Chondrocyte (in vitro differentiated cells): ENCODE results near the gene IGSF9. TPM values are rescaled to one million over a fixed set of nuclear protein-coding genes. Genes with fewer than 3 reads are reported as not detected.

Experiments used
- DNase-seq: peaks from one replicate; pipeline ENCODE4 v3.0.0; 2021; ENCODE audit warnings: mixed read lengths, low spot score
- H3K27ac Mint-ChIP-seq: one replicate; pipeline ENCODE4 v1.8.0; 2021; ENCODE audit warnings: mild to moderate bottlenecking, moderate library complexity, mixed read lengths; ENCODE audit not compliant: unreplicated experiment
- H3K27me3 Mint-ChIP-seq: 2 replicates; pipeline ENCODE4 v1.8.0; 2021; ENCODE audit warnings: low read depth, mixed read lengths
- H3K36me3 Mint-ChIP-seq: 2 replicates; pipeline ENCODE4 v1.8.0; 2021; ENCODE audit warnings: low read depth, mixed read lengths
- H3K4me1 Mint-ChIP-seq: 2 replicates; pipeline ENCODE4 v1.8.0; 2021; ENCODE audit warnings: low read depth, mild to moderate bottlenecking, mixed read lengths
- H3K4me3 Mint-ChIP-seq: one replicate; pipeline ENCODE4 v1.8.0; 2021; ENCODE audit warnings: mild to moderate bottlenecking, moderate library complexity, mixed read lengths; ENCODE audit not compliant: unreplicated experiment
- H3K9me3 Mint-ChIP-seq: 2 replicates; pipeline ENCODE4 v1.8.0; 2021; ENCODE audit warnings: low read depth, mixed read lengths
- total RNA-seq: library from RNA; stranded (reverse); gene quantifications from 3 replicates; pipeline ENCODE4 v1.2.1, GENCODE V29; 2021
- TF ChIP-seq, protein P1 (sequence below): fragments of 200-600 bp; sonication (generic); IDR thresholded peaks from 2 replicates; pipeline ENCODE4 v1.5.0; 2021; ENCODE audit warnings: antibody characterized with exemption, mild to moderate bottlenecking, moderate library complexity

IGSF9 gene
- total RNA-seq, 1 donor from 2014 or later, result not detected

DNA sequence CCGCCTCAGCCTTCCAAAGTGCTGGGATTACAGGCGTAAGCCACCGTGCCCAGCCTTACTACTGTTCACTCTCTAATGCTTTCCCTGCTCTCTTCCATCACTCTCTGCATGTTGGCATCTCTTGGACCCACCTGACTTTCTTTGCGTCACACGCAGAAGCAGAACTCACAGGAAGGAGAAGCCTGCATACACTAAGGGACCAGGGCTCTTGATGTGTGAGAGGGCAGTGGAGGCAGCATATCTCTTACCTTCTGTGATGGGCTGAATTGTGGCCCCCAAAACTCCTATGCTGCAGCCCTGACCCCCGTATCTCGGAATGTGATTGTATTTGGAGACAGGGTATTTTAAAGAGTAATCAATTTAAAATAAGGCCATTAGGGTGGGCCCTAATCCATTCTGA is 35.4 kb upstream of the IGSF9 start:
- H3K36me3 Mint-ChIP-seq, result peaks cover 9% of the 10 kb centered on the region
- H3K27me3 Mint-ChIP-seq, result peaks cover 64% of the 10 kb centered on the region
- H3K4me3 Mint-ChIP-seq, result no peak overlapping the region

DNA sequence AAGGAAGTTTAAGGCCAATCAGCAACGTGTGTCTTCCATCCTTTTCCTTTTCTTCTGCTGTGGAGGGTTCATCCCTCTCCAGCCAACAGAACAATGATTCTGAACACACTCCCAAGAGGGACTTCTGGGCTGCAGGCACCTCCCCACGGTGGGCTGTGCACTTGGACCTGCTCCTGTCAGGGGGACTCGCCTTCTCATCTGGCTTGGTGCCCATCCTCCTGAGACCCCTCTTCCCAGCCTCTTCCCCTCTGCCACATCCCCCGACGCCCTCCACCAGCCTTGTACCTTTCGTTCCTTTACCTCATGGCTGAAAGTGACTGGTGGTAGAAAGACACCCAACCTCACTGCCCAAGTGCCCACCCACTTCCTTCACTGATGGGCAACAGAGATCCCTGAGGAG is 34.7 kb upstream of the IGSF9 start:
- TF ChIP-seq, protein P1, sequence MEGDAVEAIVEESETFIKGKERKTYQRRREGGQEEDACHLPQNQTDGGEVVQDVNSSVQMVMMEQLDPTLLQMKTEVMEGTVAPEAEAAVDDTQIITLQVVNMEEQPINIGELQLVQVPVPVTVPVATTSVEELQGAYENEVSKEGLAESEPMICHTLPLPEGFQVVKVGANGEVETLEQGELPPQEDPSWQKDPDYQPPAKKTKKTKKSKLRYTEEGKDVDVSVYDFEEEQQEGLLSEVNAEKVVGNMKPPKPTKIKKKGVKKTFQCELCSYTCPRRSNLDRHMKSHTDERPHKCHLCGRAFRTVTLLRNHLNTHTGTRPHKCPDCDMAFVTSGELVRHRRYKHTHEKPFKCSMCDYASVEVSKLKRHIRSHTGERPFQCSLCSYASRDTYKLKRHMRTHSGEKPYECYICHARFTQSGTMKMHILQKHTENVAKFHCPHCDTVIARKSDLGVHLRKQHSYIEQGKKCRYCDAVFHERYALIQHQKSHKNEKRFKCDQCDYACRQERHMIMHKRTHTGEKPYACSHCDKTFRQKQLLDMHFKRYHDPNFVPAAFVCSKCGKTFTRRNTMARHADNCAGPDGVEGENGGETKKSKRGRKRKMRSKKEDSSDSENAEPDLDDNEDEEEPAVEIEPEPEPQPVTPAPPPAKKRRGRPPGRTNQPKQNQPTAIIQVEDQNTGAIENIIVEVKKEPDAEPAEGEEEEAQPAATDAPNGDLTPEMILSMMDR, result no peak
- no peak for DNase-seq
- Mint-ChIP-seq H3K4me3 (no peak overlapping the region), H3K9me3 (peaks cover 3% of the 10 kb centered on the region), H3K27ac (no peak overlapping the region), H3K4me1 (no peaks in the 10 kb centered on the region), H3K36me3 (peaks cover 9% of the 10 kb centered on the region), H3K27me3 (peaks cover 57% of the 10 kb centered on the region)

More for the DNA sequence above, 35.4 kb upstream of the IGSF9 start:
- Mint-ChIP-seq H3K9me3 (peaks cover 3% of the 10 kb centered on the region), H3K4me1 (no peaks in the 10 kb centered on the region), H3K27ac (no peak overlapping the region)
- no peak for DNase-seq
- TF ChIP-seq, protein P1, result no peak

DNA sequence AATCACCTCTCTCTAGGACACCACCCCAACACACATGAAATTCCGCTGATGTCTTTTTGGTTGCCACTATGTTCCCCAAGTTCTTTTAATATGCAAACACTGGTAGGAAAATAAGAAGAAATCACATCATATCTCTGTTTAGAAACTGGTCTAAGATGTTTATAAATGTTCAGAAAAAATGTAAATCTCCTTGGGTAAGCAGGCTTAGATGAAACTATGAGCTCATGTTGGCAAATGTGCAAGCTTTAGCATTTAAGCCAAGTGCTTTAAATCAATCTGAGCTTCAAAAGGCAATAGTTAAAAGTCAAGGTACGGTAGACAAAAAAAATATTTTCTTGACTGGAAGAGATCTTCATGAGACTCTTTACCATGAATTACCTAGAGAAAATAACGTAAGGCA is 33.8 kb upstream of the IGSF9 start:
- TF ChIP-seq, protein P1, result no peak
- Mint-ChIP-seq H3K27ac (no peak overlapping the region), H3K36me3 (peaks cover 9% of the 10 kb centered on the region), H3K9me3 (peaks cover 3% of the 10 kb centered on the region), H3K27me3 (peaks cover 53% of the 10 kb centered on the region), H3K4me1 (no peaks in the 10 kb centered on the region), H3K4me3 (no peak overlapping the region)
- DNase-seq, result no peak

DNA sequence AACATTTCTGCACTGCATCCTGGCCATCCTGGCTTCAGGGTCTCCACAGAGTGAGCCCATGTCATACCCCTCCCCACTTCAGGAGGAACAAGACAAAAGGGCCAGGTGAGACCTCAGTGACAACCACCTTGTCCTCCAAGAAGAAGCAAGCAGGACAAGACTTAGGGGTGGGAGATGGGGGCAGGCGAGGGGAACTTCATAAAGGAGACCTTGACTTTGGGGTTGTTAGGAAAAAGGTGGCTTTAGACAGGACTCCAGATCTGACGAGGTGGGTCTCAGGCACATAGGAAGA is 32.6 kb upstream of the IGSF9 start:
- peaks cover 9% of the 10 kb centered on the region for H3K36me3 Mint-ChIP-seq
- H3K9me3 Mint-ChIP-seq, result peaks cover 2% of the 10 kb centered on the region
- H3K27ac Mint-ChIP-seq, result no peak overlapping the region
- peaks cover 42% of the 10 kb centered on the region for H3K27me3 Mint-ChIP-seq
- H3K4me3 Mint-ChIP-seq, result no peak overlapping the region
- TF ChIP-seq, protein P1, result no peak
- no peaks in the 10 kb centered on the region for H3K4me1 Mint-ChIP-seq
- DNase-seq, result no peak

DNA sequence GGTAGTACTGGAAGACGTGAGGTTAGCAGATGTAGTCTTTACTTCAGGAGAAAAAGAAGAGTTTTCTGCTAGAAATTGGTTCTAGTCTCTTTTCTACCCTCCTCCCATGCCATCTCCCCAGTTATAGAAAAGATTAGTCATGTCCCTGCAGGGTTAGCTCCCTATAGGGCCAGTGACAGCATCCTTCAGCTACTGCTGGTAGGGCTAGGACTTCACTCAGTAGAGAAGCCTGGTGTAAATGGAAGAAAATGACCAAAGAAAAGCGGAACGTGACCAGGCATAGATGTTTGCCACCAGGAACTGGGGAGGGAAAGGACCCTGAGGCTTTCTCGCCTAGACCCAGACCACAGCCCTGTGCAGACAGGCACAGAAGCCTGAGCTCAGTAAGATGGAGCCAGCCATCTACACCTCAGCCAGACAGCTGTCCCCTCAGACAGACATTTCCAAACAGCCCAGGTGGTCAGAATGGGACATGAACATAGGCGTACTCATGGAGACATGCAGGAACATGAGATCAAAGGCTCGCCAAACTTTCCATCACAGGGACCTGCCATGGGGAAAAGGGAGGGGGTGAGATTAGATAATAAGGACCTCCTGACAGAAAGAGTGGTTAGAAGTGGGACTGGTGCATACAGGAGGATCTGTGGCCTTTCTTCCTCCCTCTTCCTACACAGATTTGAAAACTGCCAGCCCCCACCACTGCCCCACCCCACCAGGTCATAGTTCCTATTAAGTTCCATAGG is 32.1 kb upstream of the IGSF9 start:
- DNase-seq, result no peak
- Mint-ChIP-seq H3K4me1 (no peaks in the 10 kb centered on the region), H3K4me3 (no peak overlapping the region), H3K9me3 (no peaks in the 10 kb centered on the region), H3K27ac (no peak overlapping the region), H3K27me3 (peaks cover 40% of the 10 kb centered on the region), H3K36me3 (peaks cover 9% of the 10 kb centered on the region)
- TF ChIP-seq, protein P1, result no peak
